Stimulated activated memory B cell treated with anti-CD40 and anti-IgM and Interleukin-4, amounts not matched to agents 10 μg/mL and 1 μg/mL and 100 μg/mL, for 72 hours (primary cell): ENCODE results near the gene CFAP99.
A peak's percentile ranks its signal among the peaks of the same experiment; 100 is the strongest.

ENCODE experiments used
- ATAC-seq: fragments of 150-1000 bp; cut with Tn5 transposase; 2 replicates; pipeline ENCODE4 v1.10.0; 2021
- H3K27ac Mint-ChIP-seq: one replicate; pipeline ENCODE4 v1.8.0; 2022; ENCODE audit warnings: mild to moderate bottlenecking, mixed read lengths
- H3K27me3 Mint-ChIP-seq: one replicate; pipeline ENCODE4 v1.8.0; 2022; ENCODE audit warnings: mixed read lengths
- H3K36me3 Mint-ChIP-seq: one replicate; pipeline ENCODE4 v1.8.0; 2022; ENCODE audit warnings: mixed read lengths
- H3K4me1 Mint-ChIP-seq: one replicate; pipeline ENCODE4 v1.8.0; 2022; ENCODE audit warnings: mixed read lengths
- H3K4me3 Mint-ChIP-seq: one replicate; pipeline ENCODE4 v1.8.0; 2022; ENCODE audit warnings: mild to moderate bottlenecking, moderate library complexity, mixed read lengths
- H3K9me3 Mint-ChIP-seq: one replicate; pipeline ENCODE4 v1.8.0; 2022; ENCODE audit warnings: mixed read lengths

The CFAP99 gene

DNA sequence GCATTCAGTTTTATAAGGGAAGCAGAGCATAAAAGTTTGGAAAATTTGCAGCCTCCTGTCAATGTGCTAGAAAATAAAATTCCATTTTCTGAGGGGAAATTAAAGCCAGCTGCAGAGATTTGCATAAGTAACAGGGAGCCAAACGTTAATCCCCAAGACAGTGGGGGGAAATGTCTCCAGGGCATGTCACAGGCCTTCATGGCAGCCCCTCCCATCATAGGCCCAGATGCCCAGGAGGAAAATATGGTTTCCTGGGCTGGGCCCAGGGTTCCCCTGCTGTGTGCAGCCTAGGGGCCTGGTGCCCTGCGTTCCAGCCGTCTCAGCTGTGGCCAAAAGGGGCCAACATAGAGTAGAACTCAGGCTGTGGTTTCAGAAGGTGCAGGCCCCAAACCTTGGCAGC lies 59.5 kb downstream of the CFAP99 start:
- H3K27ac Mint-ChIP-seq, result peak overlapping the region; percentile 11
- H3K4me1 Mint-ChIP-seq, result peaks cover 84% of the 10 kb centered on the region
- H3K36me3 Mint-ChIP-seq, result peaks cover 22% of the 10 kb centered on the region
- peak overlapping the region; percentile 7 for H3K4me3 Mint-ChIP-seq
- H3K27me3 Mint-ChIP-seq, result no peaks in the 10 kb centered on the region
- peaks cover 2% of the 10 kb centered on the region for H3K9me3 Mint-ChIP-seq
- no peak for ATAC-seq

- ATAC-seq, result no peak
- no peaks in the 10 kb centered on the region for H3K27me3 Mint-ChIP-seq
Observed at GRCh38 chr4:2480649-2481048, 61.9 kb downstream of the CFAP99 start.

DNA sequence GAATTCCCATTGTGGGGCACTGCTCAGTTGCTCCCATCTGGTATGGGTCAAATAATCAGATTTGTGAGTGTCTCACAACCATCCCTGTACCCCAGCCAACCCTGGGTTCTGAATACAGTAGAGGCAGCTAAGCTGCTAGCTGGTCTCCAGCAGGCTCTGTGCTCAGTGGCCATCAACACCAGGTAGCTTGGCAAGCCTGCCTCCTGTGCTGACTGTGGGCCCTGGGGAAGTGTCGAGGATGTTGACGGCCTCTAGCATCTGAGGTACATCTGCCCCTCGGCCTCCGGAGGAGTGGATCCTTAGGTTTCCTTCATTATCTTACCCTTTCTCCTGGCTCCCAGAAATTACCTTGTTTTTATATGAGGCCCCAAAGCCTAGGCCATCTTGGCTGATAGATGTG lies 63.4 kb downstream of the CFAP99 start:
- peaks cover 7% of the 10 kb centered on the region for H3K36me3 Mint-ChIP-seq
- no peaks in the 10 kb centered on the region for H3K9me3 Mint-ChIP-seq
- peak overlapping the region; percentile 83 for H3K27ac Mint-ChIP-seq
- H3K4me3 Mint-ChIP-seq, result peak overlapping the region; percentile 46
- peaks cover 94% of the 10 kb centered on the region for H3K4me1 Mint-ChIP-seq
- ATAC-seq, result no peak
- no peaks in the 10 kb centered on the region for H3K27me3 Mint-ChIP-seq

More at GRCh38 chr4:2480649-2481048, 61.9 kb downstream of the CFAP99 start:
- peaks cover 1% of the 10 kb centered on the region for H3K9me3 Mint-ChIP-seq
- no peak overlapping the region for H3K4me3 Mint-ChIP-seq
- peak overlapping the region; percentile 83 for H3K27ac Mint-ChIP-seq
- H3K36me3 Mint-ChIP-seq, result peaks cover 16% of the 10 kb centered on the region
- peaks cover 95% of the 10 kb centered on the region for H3K4me1 Mint-ChIP-seq

DNA sequence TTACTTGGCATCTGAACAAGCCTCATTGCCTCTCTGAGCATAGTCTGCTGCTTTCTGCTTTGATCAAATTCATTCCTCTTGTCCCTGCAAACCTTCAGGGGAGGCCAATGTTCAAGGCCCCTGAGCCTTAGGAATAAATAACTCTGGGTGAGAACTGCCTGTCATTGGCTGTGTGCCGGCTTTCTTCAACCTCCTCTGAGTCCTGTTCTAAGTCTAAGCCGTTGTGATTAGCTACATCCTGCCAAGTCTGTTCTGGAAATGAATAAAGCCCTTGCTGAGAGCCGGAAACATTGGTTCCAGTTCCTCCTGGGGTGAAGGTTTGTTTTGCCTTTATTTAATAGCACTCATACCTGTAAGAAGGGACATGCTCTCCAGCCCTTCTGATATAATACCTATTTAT lies 63.9 kb downstream of the CFAP99 start:
- H3K4me1 Mint-ChIP-seq, result peaks cover 94% of the 10 kb centered on the region
- H3K4me3 Mint-ChIP-seq, result peak overlapping the region; percentile 46
- no peaks in the 10 kb centered on the region for H3K27me3 Mint-ChIP-seq
- H3K9me3 Mint-ChIP-seq, result no peaks in the 10 kb centered on the region
- peaks cover 7% of the 10 kb centered on the region for H3K36me3 Mint-ChIP-seq
- peak overlapping the region; percentile 83 for H3K27ac Mint-ChIP-seq
- ATAC-seq, result peak; percentile 75

- peaks cover 94% of the 10 kb centered on the region for H3K4me1 Mint-ChIP-seq
- H3K27ac Mint-ChIP-seq, result peak overlapping the region; percentile 83
- no peak overlapping the region for H3K4me3 Mint-ChIP-seq
- peaks cover 7% of the 10 kb centered on the region for H3K36me3 Mint-ChIP-seq
- no peaks in the 10 kb centered on the region for H3K9me3 Mint-ChIP-seq
- no peak for ATAC-seq
- H3K27me3 Mint-ChIP-seq, result no peaks in the 10 kb centered on the region
Observed at GRCh38 chr4:2483237-2483636, 64.5 kb downstream of the CFAP99 start.

DNA sequence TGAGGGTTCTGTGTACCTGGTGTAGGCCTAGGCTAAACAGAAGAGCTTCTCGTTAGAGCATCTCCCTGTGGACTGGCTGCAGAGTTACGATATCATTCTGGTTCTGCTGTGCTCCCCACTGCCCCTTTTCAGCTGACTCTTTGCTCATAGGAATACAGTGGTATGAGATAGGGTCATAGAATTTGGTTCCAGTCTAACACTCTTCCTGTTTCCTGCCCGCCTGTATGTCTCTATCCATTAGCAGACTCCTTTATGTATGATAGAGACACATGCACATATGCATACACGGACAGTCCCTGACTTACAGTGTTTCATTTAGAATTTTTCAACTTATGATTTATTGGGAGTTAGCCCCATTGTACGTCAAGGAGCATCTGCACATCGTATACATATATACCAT lies 65.4 kb downstream of the CFAP99 start:
- Mint-ChIP-seq H3K27ac (peak overlapping the region; percentile 74), H3K36me3 (peaks cover 7% of the 10 kb centered on the region), H3K4me3 (no peak overlapping the region), H3K27me3 (no peaks in the 10 kb centered on the region), H3K4me1 (peaks cover 88% of the 10 kb centered on the region), H3K9me3 (no peaks in the 10 kb centered on the region)
- ATAC-seq, result no peak

DNA sequence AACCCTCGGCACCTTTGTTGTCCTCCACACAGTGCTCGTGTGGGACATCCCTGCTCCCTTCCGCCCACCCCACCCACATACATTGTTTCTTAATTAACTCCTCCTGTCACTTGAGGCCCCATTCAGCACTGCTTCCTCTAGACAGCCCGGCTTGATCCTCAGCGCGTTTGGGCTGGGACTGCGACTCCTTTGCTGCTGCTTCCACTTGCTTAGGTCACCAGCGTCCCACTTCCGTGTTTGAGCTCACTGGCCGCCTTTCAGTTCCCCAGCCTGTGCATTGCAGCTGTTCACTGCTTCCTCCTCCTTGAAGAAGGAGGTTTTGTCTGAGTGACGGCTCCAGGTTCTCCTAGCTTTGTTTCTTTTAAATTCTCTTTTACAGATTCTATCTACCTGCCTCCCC lies 66.2 kb downstream of the CFAP99 start:
- H3K4me1 Mint-ChIP-seq, result peaks cover 88% of the 10 kb centered on the region
- H3K4me3 Mint-ChIP-seq, result peak overlapping the region; percentile 63
- peak overlapping the region; percentile 74 for H3K27ac Mint-ChIP-seq
- peak; percentile 95 for ATAC-seq
- no peaks in the 10 kb centered on the region for H3K27me3 Mint-ChIP-seq
- no peaks in the 10 kb centered on the region for H3K9me3 Mint-ChIP-seq
- H3K36me3 Mint-ChIP-seq, result peaks cover 5% of the 10 kb centered on the region

DNA sequence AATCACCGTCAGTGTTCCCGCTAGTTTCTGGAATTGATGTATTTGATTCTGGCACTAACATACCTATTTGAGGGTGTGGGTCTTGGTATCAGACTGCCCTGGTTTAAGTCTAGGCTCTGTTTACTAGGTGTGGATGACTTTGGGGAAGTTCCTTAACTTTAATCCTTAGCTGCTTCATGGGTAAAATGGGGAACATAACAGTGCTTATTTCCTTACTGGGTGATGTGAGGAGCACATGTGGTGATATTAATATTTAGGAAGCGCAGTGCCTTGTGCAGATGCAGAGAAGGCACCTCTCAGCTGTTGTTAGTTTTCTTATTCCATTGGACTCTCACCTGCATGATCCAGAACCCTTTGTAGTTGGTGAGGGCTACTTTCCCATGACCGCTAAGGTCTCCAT lies 67.2 kb downstream of the CFAP99 start:
- Mint-ChIP-seq H3K4me1 (peaks cover 85% of the 10 kb centered on the region), H3K27me3 (no peaks in the 10 kb centered on the region), H3K4me3 (no peak overlapping the region), H3K27ac (peak overlapping the region; percentile 74), H3K9me3 (no peaks in the 10 kb centered on the region), H3K36me3 (peaks cover 13% of the 10 kb centered on the region)
- ATAC-seq, result no peak

GRCh38 chr4:2486981-2487380 lies 68.2 kb downstream of the CFAP99 start:
- Mint-ChIP-seq H3K4me3 (no peak overlapping the region), H3K36me3 (peaks cover 18% of the 10 kb centered on the region), H3K27me3 (no peaks in the 10 kb centered on the region), H3K4me1 (peaks cover 75% of the 10 kb centered on the region), H3K27ac (peak overlapping the region; percentile 74), H3K9me3 (no peaks in the 10 kb centered on the region)
- no peak for ATAC-seq

- ATAC-seq, result peak; percentile 85
- H3K4me1 Mint-ChIP-seq, result peaks cover 70% of the 10 kb centered on the region
- peak overlapping the region; percentile 40 for H3K4me3 Mint-ChIP-seq
- peak overlapping the region; percentile 70 for H3K27ac Mint-ChIP-seq
- peaks cover 19% of the 10 kb centered on the region for H3K36me3 Mint-ChIP-seq
- H3K27me3 Mint-ChIP-seq, result no peaks in the 10 kb centered on the region
- no peaks in the 10 kb centered on the region for H3K9me3 Mint-ChIP-seq
Observed at GRCh38 chr4:2487632-2488031, 68.9 kb downstream of the CFAP99 start.

- ATAC-seq, result no peak
- H3K36me3 Mint-ChIP-seq, result peaks cover 27% of the 10 kb centered on the region
- H3K4me1 Mint-ChIP-seq, result peaks cover 67% of the 10 kb centered on the region
Observed at GRCh38 chr4:2489081-2489805, 70.5 kb downstream of the CFAP99 start.

DNA sequence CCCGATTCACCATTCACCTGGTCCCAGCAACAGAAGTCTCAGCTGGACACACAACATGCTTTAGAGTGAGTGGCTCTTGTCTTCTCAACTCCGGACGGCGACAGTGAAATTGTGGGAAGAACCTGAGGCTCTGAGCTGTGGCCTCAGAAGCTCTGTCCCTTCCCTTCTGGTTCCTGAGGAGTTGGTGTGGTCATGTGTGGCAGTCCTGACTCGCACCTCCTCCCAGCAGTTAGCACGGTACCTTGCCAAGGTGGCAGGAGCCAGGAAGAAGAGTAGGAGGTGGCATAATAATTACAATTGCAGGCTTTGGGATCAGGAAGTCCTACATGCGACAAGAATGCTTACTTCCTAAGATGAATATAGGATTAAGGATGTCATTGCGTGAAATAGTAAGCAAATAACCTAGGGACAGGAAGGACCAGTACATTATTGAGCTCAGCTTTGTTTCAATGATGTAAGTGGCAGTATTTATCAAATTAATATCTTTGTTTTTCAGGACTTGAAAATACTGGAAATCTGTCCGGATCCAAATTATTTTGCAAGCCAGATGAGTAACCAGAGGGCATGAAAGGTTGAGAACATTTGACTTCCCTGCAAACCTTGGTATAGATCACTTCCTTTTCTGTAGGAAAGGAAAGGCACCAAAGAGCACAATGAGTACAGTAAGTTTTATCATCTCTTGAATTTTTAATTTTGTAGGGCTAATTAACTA lies 71.2 kb downstream of the CFAP99 start:
- no peak overlapping the region for H3K27ac Mint-ChIP-seq
- ATAC-seq, result no peak
- peaks cover 67% of the 10 kb centered on the region for H3K4me1 Mint-ChIP-seq
- no peaks in the 10 kb centered on the region for H3K27me3 Mint-ChIP-seq
- no peak overlapping the region for H3K4me3 Mint-ChIP-seq
- peaks cover 27% of the 10 kb centered on the region for H3K36me3 Mint-ChIP-seq
- no peaks in the 10 kb centered on the region for H3K9me3 Mint-ChIP-seq

More at GRCh38 chr4:2489081-2489805, 70.5 kb downstream of the CFAP99 start:
- no peaks in the 10 kb centered on the region for H3K27me3 Mint-ChIP-seq
- H3K27ac Mint-ChIP-seq, result no peak overlapping the region
- H3K9me3 Mint-ChIP-seq, result no peaks in the 10 kb centered on the region
- no peak overlapping the region for H3K4me3 Mint-ChIP-seq

- Mint-ChIP-seq H3K4me3 (no peak overlapping the region), H3K4me1 (peaks cover 68% of the 10 kb centered on the region), H3K27ac (no peak overlapping the region), H3K9me3 (no peaks in the 10 kb centered on the region), H3K27me3 (no peaks in the 10 kb centered on the region), H3K36me3 (peaks cover 39% of the 10 kb centered on the region)
- no peak for ATAC-seq
Observed at GRCh38 chr4:2492970-2493369, 74.2 kb downstream of the CFAP99 start.

- Mint-ChIP-seq H3K4me3 (no peak overlapping the region), H3K27me3 (no peaks in the 10 kb centered on the region), H3K4me1 (peaks cover 57% of the 10 kb centered on the region), H3K9me3 (no peaks in the 10 kb centered on the region), H3K36me3 (peaks cover 34% of the 10 kb centered on the region), H3K27ac (no peak overlapping the region)
- ATAC-seq, result no peak
Observed at GRCh38 chr4:2494992-2495391, 76.2 kb downstream of the CFAP99 start.

GRCh38 chr4:2497324-2497723 lies 78.6 kb downstream of the CFAP99 start:
- H3K4me3 Mint-ChIP-seq, result peak overlapping the region; percentile 40
- no peaks in the 10 kb centered on the region for H3K9me3 Mint-ChIP-seq

DNA sequence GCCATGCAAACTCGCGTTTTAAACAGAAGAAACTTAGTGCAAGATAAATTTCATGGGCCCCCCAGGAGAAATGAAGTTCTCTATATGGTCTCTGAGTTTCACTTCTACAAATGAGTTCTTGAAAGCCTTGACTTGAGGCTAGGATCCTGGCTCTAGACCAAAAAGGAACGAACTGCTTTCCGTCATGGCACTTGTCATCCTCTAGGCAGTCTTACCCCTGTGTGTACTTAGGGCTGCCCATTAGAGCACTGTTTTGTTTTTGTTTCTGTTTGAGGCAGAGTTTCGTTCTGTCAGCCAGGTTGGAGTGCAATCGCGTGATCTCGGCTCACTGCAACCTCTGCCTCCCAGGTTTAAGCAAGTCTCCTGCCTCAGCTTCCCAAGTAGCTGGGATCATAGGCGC lies 79.2 kb downstream of the CFAP99 start:
- H3K4me1 Mint-ChIP-seq, result peaks cover 45% of the 10 kb centered on the region
- peak; percentile 99 for ATAC-seq
- no peaks in the 10 kb centered on the region for H3K27me3 Mint-ChIP-seq
- H3K36me3 Mint-ChIP-seq, result peaks cover 37% of the 10 kb centered on the region
- peak overlapping the region; percentile 73 for H3K27ac Mint-ChIP-seq
- H3K9me3 Mint-ChIP-seq, result no peaks in the 10 kb centered on the region
- peak overlapping the region; percentile 40 for H3K4me3 Mint-ChIP-seq

More at GRCh38 chr4:2497324-2497723, 78.6 kb downstream of the CFAP99 start:
- Mint-ChIP-seq H3K4me1 (peaks cover 49% of the 10 kb centered on the region), H3K27ac (peak overlapping the region; percentile 73), H3K36me3 (peaks cover 41% of the 10 kb centered on the region), H3K27me3 (no peaks in the 10 kb centered on the region)
- ATAC-seq, result peak; percentile 35
